Measurements from ENCODE around the gene ITGA2B.
"Not testable (repeated sequence)": the region's sequence is repeated elsewhere in the genome, so short reads cannot be mapped to it uniquely, and the experiment has no call there.

GRCh38 chr17:44330263-44330662, 59.2 kb downstream of the ITGA2B start:
- not testable (repeated sequence) for TF ChIP-seq EZH2 (IDR thresholded peaks at IDR 0.05; ENCODE audit: low read depth, low read length, severe bottlenecking); CEBPB (IDR thresholded peaks at IDR 0.05; ENCODE audit: low read depth, low read length); HDAC6 (IDR thresholded peaks at IDR 0.05; ENCODE audit: low read depth, low read length); HDAC2 (IDR thresholded peaks at IDR 0.05; ENCODE audit: borderline replicate concordance in 1 of 2, low read depth in 2 of 2, low read length in 2 of 2); CTCF (IDR thresholded peaks at IDR 0.05; ENCODE audit: control extremely low read depth in 1 of 3, insufficient read depth in 1 of 3, low read depth in 1 of 3, low read length in 3 of 3)
